HG03442 (cell line): ENCODE results near the gene RASA4.
"Not testable (repeated sequence)": the region's sequence is repeated elsewhere in the genome, so short reads cannot be mapped to it uniquely, and the experiment has no call there.

Experiments
- ATAC-seq: cut with Tn5 transposase; IDR thresholded peaks from one replicate; pipeline ENCODE4 v1.9.1; 2021; ENCODE audit warnings: mild to moderate bottlenecking, moderate library complexity; ENCODE audit not compliant: unreplicated experiment

Gene RASA4

DNA sequence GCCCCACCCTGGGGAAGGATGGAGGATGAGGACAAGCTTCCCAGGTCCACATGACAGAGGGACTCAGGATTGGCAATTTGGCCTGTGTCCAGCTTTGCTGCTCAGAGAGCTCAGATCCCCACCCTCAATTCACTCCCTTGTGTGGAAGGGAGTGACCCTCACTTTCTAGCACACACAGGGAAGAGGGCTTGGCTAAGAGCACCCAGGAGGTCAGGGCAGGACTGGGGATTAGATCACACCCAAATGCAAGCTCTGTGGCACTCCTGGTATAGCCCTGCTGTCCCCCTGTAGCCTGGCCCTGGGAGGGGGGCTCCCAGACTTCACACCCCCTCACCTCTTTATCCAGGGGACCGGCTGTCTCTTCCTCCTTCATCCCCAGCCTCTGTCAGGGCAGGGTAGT is 72.2 kb downstream of the RASA4 start:
- not testable (repeated sequence) for ATAC-seq

DNA sequence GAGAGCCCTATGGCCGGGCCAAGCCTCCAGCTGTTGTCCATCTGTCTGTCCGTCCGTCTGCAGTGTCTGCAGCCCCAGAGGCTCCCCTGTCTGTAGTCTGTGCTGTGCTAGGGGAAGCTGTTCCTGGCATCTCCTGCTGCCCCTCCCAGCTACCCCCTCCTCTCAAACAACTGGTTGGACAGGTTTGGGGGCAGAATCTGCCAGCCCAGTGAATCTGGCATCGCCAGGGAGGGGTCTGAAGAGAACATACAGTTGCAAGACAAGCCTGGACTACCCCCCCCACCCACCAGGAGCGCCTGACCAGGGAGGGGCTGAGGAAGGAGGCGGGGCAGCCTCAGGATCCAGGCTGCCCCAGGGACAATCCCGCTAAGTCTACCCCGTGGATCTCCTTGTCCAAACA is 73.0 kb downstream of the RASA4 start, which contains the start of gene UPK3BL2:
UPK3BL2 (minus strand) TSS at position 101 of the 400 bp plus-strand sequence; CDS start at position 41, 60 bp downstream.
- ATAC-seq: not testable (repeated sequence)

- ATAC-seq: not testable (repeated sequence)
These were observed 73.8 kb downstream of the RASA4 start for GRCh38 chr7:102542771-102543170.

GRCh38 chr7:102542083-102542482 is 74.5 kb downstream of the RASA4 start:
- not testable (repeated sequence) for ATAC-seq

DNA sequence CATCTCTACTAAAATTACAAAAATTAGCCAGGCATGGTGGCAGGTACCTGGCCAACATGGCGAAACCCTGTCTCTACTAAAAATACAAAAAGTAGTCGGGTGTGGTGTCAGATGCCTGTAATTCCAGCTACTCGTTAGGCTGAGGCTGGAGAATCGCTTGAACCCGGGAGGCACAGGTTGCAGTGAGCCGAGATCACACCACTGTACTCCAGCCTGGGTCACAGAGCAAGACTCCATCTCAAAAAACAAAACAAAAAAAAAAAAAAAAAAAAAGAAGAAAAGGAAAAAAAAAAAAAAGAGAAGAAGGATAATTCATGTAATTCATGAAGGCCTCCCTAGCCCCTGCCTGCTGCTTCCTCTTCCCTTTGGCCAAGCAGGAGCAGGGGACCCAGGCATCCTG is 76.0 kb downstream of the RASA4 start:
- ATAC-seq: not testable (repeated sequence)

- not testable (repeated sequence) for ATAC-seq
These were observed 81.4 kb downstream of the RASA4 start for GRCh38 chr7:102535062-102535615.

- not testable (repeated sequence) for ATAC-seq
These were observed 84.4 kb downstream of the RASA4 start for GRCh38 chr7:102532127-102532526.

DNA sequence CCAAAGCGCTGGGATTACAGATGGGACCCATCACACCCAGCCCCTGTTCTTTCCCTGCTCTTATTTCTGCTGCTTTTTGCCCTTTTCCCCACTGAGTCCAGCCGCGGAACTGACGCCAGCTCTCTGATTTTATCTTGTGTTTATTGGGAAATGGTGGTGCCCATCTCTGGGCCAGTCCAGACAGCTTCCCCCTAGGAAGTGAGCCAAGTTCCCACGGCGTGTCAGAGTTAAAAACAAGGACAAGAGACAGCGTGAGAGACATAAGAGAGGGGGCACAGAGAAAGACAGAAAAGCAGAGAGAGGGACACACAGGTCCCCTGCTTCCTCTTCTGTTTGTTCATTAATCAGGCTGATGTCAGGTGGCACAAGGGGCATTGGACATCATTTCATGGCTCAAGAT is 85.0 kb downstream of the RASA4 start:
- ATAC-seq: not testable (repeated sequence)

- ATAC-seq: not testable (repeated sequence)
These were observed 88.4 kb downstream of the RASA4 start for GRCh38 chr7:102527822-102528793.

DNA sequence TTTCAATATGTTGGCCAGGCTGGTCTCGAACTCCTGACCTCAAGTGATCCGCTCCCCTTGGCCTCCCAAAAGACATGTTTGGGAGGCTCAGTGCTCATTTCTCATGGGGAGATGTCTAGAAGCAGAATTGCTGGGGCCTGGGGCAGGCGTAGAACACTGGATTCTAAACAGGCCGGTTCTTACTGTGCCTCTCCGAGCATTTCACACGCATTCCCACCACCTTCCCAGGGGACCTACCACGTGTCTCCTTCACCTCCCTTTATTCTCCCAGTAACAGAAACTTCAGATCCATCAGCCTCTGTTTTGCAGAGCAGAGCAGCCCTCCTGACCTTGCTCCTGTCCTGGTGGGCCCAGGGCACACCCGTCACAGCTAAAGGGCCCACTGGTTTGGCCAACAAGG is 89.4 kb downstream of the RASA4 start:
- not testable (repeated sequence) for ATAC-seq

DNA sequence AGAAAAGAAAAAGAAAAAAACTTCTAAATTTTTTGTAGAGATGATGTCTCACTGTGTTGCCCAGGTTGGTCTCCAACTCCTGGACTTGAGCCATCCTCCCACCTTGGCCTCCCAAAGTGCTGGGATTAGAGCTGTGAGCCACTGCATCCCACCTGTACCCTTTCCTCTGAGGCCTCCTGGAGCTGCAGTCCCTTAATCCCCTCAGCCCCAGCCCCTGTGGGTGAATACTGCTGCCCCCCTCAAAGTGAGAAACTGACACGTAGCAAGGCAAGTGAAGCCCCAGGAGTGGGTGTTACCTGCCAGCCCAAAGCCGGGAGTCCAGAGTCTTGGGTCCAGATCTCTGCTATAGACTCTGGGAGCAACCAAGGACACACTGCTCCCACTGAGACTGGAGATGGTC is 91.8 kb downstream of the RASA4 start:
- not testable (repeated sequence) for ATAC-seq
